Ectodermal cell (in vitro differentiated cells): ENCODE results near the gene EFCAB6.

Experiments
- H3K27ac ChIP-seq: 2 replicates; pipeline ENCODE4 v1.7.0; 2013; ENCODE audit warnings: mild to moderate bottlenecking, low read depth, low read length; ENCODE audit not compliant: insufficient read depth, poor library complexity, severe bottlenecking
- H3K27me3 ChIP-seq: 2 replicates; pipeline ENCODE4 v1.7.0; 2013; ENCODE audit warnings: mild to moderate bottlenecking, low read length; ENCODE audit not compliant: insufficient read depth, control insufficient read depth, poor library complexity, severe bottlenecking
- H3K36me3 ChIP-seq: one replicate; pipeline ENCODE4 v1.7.0; 2013; ENCODE audit warnings: low read length; ENCODE audit not compliant: control insufficient read depth, insufficient read depth
- H3K4me1 ChIP-seq: one replicate; pipeline ENCODE4 v1.7.0; 2013; ENCODE audit warnings: low read length; ENCODE audit not compliant: control insufficient read depth, insufficient read depth
- H3K4me3 ChIP-seq: 2 replicates; pipeline ENCODE4 v1.7.0; 2013; ENCODE audit warnings: low read depth, low read length, control low read depth; ENCODE audit not compliant: insufficient read depth
- H3K9me3 ChIP-seq: 2 replicates; pipeline ENCODE4 v1.7.0; 2013; ENCODE audit warnings: mild to moderate bottlenecking, low read length, moderate library complexity; ENCODE audit not compliant: control insufficient read depth
- WGBS, 2 experiments: methylation state at CpG; one replicate each; pipeline ENCODE4 v1.1.7; 2013; ENCODE audit warnings: missing lambda C conversion rate in 2 of 2; 5-methylcytosine and 5-hydroxymethylcytosine counted together

Gene EFCAB6

GRCh38 chr22:43501878-43502277 is 310.2 kb downstream of the EFCAB6 start:
- Histone ChIP-seq H3K4me3 (no peak overlapping the region), H3K9me3 (no peaks in the 10 kb centered on the region), H3K4me1 (no peaks in the 10 kb centered on the region), H3K27me3 (no peaks in the 10 kb centered on the region), H3K36me3 (no peaks in the 10 kb centered on the region), H3K27ac (no peak overlapping the region)
- 86 to 89% methylated on average over 11 of the region's 11 CpGs for WGBS, 2 experiments

DNA sequence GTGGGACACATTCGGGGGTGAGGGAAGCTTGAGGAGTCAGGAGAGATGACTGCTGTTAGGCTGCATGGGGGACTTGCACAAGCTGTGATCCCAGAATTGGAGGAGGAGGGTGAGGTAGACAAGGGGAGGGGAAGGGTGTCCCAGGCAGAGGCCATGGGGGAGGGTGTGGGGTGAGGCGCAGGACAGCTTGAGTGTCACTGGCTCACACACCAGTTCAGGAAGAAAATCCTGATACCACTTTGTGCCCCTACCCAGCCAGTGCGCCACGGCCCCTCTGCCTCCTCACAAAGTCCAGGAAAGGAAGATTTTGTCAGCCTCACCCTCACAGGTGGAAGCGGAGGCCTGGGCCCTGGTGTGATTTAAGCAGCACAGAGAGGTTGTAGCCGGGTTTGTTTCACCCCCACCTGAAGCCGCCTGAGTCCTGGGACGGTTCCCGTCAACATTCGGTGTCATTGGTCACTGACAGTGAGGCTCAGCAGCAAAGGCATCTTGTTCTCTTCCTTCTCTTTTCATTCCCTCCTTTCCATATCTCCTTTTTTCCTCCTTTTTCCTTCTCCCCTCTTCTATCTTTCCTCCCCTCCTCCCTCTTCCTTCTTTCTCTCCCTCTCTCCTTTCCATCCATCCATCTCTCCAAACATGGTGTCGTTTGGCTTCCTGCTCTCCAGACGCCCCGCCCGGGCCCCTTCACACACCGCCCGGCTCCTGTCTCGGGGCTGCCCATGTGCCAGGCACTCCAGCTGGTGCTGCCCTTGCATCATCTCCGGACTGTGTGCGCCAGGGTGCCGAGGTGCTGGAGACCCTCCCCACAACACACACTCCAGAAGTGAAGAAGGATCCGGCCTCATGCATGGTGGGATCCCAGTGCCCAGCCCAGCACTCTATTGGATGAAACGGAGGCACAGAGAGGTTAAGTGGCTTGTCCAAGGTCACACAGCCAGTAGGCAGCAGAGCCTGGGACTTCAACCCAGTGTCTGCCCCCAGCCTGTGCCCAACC is 311.0 kb downstream of the EFCAB6 start:
- no peaks in the 10 kb centered on the region for H3K9me3 ChIP-seq
- no peaks in the 10 kb centered on the region for H3K27me3 ChIP-seq
- no peak overlapping the region for H3K27ac ChIP-seq
- H3K4me1 ChIP-seq = no peaks in the 10 kb centered on the region
- no peak overlapping the region for H3K4me3 ChIP-seq
- H3K36me3 ChIP-seq = no peaks in the 10 kb centered on the region
- WGBS, 2 experiments = 87 to 88% methylated on average over 22 of the region's 22 CpGs

- Histone ChIP-seq H3K27me3 (no peaks in the 10 kb centered on the region), H3K36me3 (no peaks in the 10 kb centered on the region), H3K27ac (no peak overlapping the region), H3K9me3 (no peaks in the 10 kb centered on the region), H3K4me1 (no peaks in the 10 kb centered on the region), H3K4me3 (no peak overlapping the region)
- WGBS, 2 experiments = 90 to 96% methylated on average over 1 of the region's 1 CpG
These were observed 313.2 kb downstream of the EFCAB6 start for GRCh38 chr22:43498856-43499253.

GRCh38 chr22:43497956-43498855 is 313.9 kb downstream of the EFCAB6 start:
- WGBS, 2 experiments = 90 to 92% methylated on average over 16 of the region's 16 CpGs
- no peaks in the 10 kb centered on the region for H3K4me1 ChIP-seq
- H3K4me3 ChIP-seq = no peak overlapping the region
- no peaks in the 10 kb centered on the region for H3K36me3 ChIP-seq
- H3K9me3 ChIP-seq = no peaks in the 10 kb centered on the region
- H3K27ac ChIP-seq = no peak overlapping the region
- no peaks in the 10 kb centered on the region for H3K27me3 ChIP-seq

DNA sequence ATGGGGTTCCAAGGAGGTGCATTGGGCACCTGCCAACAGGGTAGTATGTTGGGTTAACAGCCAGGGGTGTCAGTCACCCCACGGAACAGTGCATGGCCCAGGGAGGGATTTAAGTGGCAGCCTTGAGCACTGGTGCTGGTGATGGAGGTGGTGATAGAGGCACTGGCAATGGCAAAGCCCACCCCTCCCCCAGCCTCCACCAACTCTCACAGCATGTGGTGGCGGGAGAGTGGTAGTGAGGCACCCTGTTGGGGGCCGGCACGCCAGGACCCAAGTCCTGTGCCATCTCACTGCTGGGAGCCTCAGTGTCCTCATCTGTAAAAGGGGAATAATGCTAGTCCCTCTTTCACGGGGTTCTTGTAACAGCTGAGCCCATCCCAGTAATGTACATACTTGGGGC is 318.8 kb downstream of the EFCAB6 start:
- H3K36me3 ChIP-seq = no peaks in the 10 kb centered on the region
- H3K9me3 ChIP-seq = no peaks in the 10 kb centered on the region
- H3K4me1 ChIP-seq = peaks cover 4% of the 10 kb centered on the region
- H3K27me3 ChIP-seq = no peaks in the 10 kb centered on the region
- 88% methylated on average over 5 of the region's 5 CpGs for WGBS, 2 experiments
- no peak overlapping the region for H3K4me3 ChIP-seq
- no peak overlapping the region for H3K27ac ChIP-seq

- no peak overlapping the region for H3K27ac ChIP-seq
- no peak overlapping the region for H3K4me3 ChIP-seq
- no peaks in the 10 kb centered on the region for H3K36me3 ChIP-seq
- no peaks in the 10 kb centered on the region for H3K9me3 ChIP-seq
- H3K4me1 ChIP-seq = peaks cover 4% of the 10 kb centered on the region
- no peaks in the 10 kb centered on the region for H3K27me3 ChIP-seq
- 96 to 97% methylated on average over 1 of the region's 1 CpG for WGBS, 2 experiments
These were observed 320.4 kb downstream of the EFCAB6 start for GRCh38 chr22:43491737-43492136.

GRCh38 chr22:43491177-43491576 is 320.9 kb downstream of the EFCAB6 start:
- H3K36me3 ChIP-seq = no peaks in the 10 kb centered on the region
- no peak overlapping the region for H3K27ac ChIP-seq
- no peak overlapping the region for H3K4me3 ChIP-seq
- H3K4me1 ChIP-seq = peaks cover 4% of the 10 kb centered on the region
- H3K27me3 ChIP-seq = no peaks in the 10 kb centered on the region
- 58 to 63% methylated on average over 3 of the region's 3 CpGs for WGBS, 2 experiments
- H3K9me3 ChIP-seq = no peaks in the 10 kb centered on the region

GRCh38 chr22:43490311-43490710 is 321.8 kb downstream of the EFCAB6 start:
- no peaks in the 10 kb centered on the region for H3K9me3 ChIP-seq
- no peaks in the 10 kb centered on the region for H3K36me3 ChIP-seq
- no peaks in the 10 kb centered on the region for H3K27me3 ChIP-seq
- no peak overlapping the region for H3K27ac ChIP-seq
- no peak overlapping the region for H3K4me3 ChIP-seq
- 91 to 95% methylated on average over 7 of the region's 7 CpGs for WGBS, 2 experiments
- H3K4me1 ChIP-seq = peaks cover 4% of the 10 kb centered on the region

GRCh38 chr22:43488937-43489336 is 323.2 kb downstream of the EFCAB6 start:
- 89 to 92% methylated on average over 10 of the region's 10 CpGs for WGBS, 2 experiments
- Histone ChIP-seq H3K9me3 (no peaks in the 10 kb centered on the region), H3K36me3 (no peaks in the 10 kb centered on the region), H3K27me3 (no peaks in the 10 kb centered on the region), H3K4me3 (no peak overlapping the region), H3K27ac (no peak overlapping the region), H3K4me1 (peaks cover 4% of the 10 kb centered on the region)
